ENCODE data around the gene PTPRD. TPM values are rescaled to one million over a fixed set of nuclear protein-coding genes. Genes with fewer than 3 reads are reported as not detected.

PTPRD gene
- total RNA-seq, 1 donor from 2014 or later, result 139 TPM

GRCh38 chr9:8297047-8297446 is 2315.8 kb downstream of the PTPRD start:
- no peaks in the 10 kb centered on the region for H3K36me3 Mint-ChIP-seq (ENCODE audit: low read depth)
- H3K9me3 Mint-ChIP-seq, result peaks cover 7% of the 10 kb centered on the region
- TF ChIP-seq, protein P1, sequence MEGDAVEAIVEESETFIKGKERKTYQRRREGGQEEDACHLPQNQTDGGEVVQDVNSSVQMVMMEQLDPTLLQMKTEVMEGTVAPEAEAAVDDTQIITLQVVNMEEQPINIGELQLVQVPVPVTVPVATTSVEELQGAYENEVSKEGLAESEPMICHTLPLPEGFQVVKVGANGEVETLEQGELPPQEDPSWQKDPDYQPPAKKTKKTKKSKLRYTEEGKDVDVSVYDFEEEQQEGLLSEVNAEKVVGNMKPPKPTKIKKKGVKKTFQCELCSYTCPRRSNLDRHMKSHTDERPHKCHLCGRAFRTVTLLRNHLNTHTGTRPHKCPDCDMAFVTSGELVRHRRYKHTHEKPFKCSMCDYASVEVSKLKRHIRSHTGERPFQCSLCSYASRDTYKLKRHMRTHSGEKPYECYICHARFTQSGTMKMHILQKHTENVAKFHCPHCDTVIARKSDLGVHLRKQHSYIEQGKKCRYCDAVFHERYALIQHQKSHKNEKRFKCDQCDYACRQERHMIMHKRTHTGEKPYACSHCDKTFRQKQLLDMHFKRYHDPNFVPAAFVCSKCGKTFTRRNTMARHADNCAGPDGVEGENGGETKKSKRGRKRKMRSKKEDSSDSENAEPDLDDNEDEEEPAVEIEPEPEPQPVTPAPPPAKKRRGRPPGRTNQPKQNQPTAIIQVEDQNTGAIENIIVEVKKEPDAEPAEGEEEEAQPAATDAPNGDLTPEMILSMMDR (conservative IDR thresholded peaks at IDR 0.05), result no peak
- H3K27me3 Mint-ChIP-seq (ENCODE audit: low read depth), result no peaks in the 10 kb centered on the region
- no peak overlapping the region for H3K4me3 Mint-ChIP-seq
- peaks cover 15% of the 10 kb centered on the region for H3K4me1 Mint-ChIP-seq
- DNase-seq (ENCODE audit: low read depth, low spot score), result no peak
- no peak overlapping the region for H3K27ac Mint-ChIP-seq (ENCODE audit: unreplicated experiment)

DNA sequence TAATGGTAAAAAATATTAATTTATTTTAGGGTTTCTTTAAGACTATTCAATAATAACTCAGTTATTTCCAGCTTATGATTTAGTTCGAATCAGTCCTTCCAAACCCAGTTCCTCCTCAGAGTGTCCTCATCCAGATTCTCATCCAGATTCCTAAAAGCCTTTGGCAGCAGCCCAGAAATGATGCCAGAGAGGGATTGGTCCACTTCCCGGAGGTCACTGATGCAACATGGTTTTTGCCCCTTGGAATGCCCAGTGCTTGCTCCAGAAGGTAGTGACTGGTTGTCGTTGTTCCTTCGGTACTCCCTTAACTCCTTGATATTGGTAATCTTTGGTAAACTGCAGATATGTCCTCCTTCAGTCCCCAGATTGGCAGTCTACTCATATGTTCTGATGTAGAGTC is 2320.1 kb downstream of the PTPRD start:
- Mint-ChIP-seq H3K4me1 (peaks cover 7% of the 10 kb centered on the region), H3K9me3 (peaks cover 7% of the 10 kb centered on the region), H3K27ac (ENCODE audit: unreplicated experiment) (no peak overlapping the region), H3K36me3 (ENCODE audit: low read depth) (peaks cover 2% of the 10 kb centered on the region), H3K27me3 (ENCODE audit: low read depth) (no peaks in the 10 kb centered on the region), H3K4me3 (no peak overlapping the region)
- no peak for DNase-seq (ENCODE audit: low read depth, low spot score)
- TF ChIP-seq, protein P1 (conservative IDR thresholded peaks at IDR 0.05), result no peak

DNA sequence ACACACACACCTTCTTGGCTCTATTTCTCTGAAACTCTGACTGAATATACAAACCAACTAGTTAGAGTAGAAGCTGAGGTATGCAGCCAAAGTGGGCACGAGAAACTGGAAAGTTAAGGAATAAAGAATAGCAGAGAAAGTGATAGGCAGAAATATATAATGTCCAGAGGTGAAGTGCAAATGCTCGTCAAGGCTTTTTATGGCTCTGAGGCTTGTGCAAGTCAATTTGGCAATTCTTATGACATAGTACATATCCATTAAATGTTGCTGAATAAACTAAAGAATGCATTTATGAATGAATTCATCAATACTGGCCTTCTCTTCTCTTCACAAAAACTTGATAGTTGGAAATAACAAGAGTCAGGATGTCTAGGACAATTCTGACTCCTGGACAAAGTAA is 2323.1 kb downstream of the PTPRD start:
- no peak overlapping the region for H3K27ac Mint-ChIP-seq (ENCODE audit: unreplicated experiment)
- H3K4me1 Mint-ChIP-seq, result peaks cover 5% of the 10 kb centered on the region
- DNase-seq (ENCODE audit: low read depth, low spot score), result no peak
- H3K27me3 Mint-ChIP-seq (ENCODE audit: low read depth), result no peaks in the 10 kb centered on the region
- TF ChIP-seq, protein P1 (conservative IDR thresholded peaks at IDR 0.05), result no peak
- H3K9me3 Mint-ChIP-seq, result peaks cover 3% of the 10 kb centered on the region
- H3K4me3 Mint-ChIP-seq, result no peak overlapping the region
- H3K36me3 Mint-ChIP-seq (ENCODE audit: low read depth), result peaks cover 2% of the 10 kb centered on the region

- Mint-ChIP-seq H3K27ac (ENCODE audit: unreplicated experiment) (no peak overlapping the region), H3K36me3 (ENCODE audit: low read depth) (peaks cover 2% of the 10 kb centered on the region), H3K9me3 (no peaks in the 10 kb centered on the region), H3K4me3 (no peak overlapping the region), H3K27me3 (ENCODE audit: low read depth) (no peaks in the 10 kb centered on the region), H3K4me1 (peaks cover 15% of the 10 kb centered on the region)
- DNase-seq (ENCODE audit: low read depth, low spot score), result no peak
- TF ChIP-seq, protein P1 (conservative IDR thresholded peaks at IDR 0.05), result no peak
These were observed 2324.8 kb downstream of the PTPRD start for GRCh38 chr9:8287970-8288369.

DNA sequence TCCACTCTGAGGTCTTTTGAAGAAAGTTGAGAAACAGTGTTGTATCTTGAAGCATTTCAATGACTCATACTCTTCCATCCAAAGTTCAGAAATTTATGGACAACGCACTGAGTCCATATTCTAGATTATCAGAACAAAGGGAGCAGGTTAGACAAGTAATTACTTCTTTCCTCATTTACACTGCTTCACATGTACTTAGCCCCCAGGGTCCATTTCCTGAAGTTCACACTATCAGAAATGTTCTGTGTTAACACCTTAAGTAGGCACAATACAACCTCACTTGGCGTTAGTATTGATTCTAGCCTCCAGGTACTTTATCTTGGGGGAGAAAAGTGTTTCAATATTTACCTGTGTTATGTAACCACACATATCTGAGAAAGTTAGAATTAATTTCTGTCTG is 2325.3 kb downstream of the PTPRD start:
- TF ChIP-seq, protein P1 (conservative IDR thresholded peaks at IDR 0.05), result no peak
- H3K4me3 Mint-ChIP-seq, result no peak overlapping the region
- DNase-seq (ENCODE audit: low read depth, low spot score), result no peak
- H3K4me1 Mint-ChIP-seq, result peaks cover 20% of the 10 kb centered on the region
- no peak overlapping the region for H3K27ac Mint-ChIP-seq (ENCODE audit: unreplicated experiment)
- no peaks in the 10 kb centered on the region for H3K9me3 Mint-ChIP-seq
- H3K36me3 Mint-ChIP-seq (ENCODE audit: low read depth), result peaks cover 2% of the 10 kb centered on the region
- H3K27me3 Mint-ChIP-seq (ENCODE audit: low read depth), result no peaks in the 10 kb centered on the region

DNA sequence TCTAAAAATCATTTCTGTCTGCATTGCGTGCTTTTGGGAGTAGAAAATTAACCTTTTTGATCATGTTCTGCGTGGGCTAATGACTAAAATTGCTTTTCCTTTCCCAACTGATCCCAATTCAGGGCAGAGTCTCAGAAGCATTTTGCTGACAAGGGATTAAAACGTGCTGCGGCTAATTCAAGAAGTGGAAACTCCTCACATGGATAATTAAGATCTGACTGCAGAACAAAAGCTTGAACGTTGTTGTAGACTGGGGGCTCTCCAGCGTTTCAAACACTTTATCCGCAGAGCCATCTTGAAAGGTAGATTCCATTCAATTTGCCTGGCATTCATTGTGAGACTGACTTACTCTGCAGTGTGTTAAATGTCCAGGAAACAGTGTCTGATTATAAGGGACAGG is 2327.9 kb downstream of the PTPRD start:
- no peaks in the 10 kb centered on the region for H3K27me3 Mint-ChIP-seq (ENCODE audit: low read depth)
- no peak overlapping the region for H3K4me3 Mint-ChIP-seq
- H3K4me1 Mint-ChIP-seq, result peaks cover 26% of the 10 kb centered on the region
- DNase-seq (ENCODE audit: low read depth, low spot score), result no peak
- TF ChIP-seq, protein P1 (conservative IDR thresholded peaks at IDR 0.05), result no peak
- no peaks in the 10 kb centered on the region for H3K9me3 Mint-ChIP-seq
- H3K36me3 Mint-ChIP-seq (ENCODE audit: low read depth), result peaks cover 2% of the 10 kb centered on the region
- H3K27ac Mint-ChIP-seq (ENCODE audit: unreplicated experiment), result no peak overlapping the region

Measured in neural crest cell (in vitro differentiated cells).